GM23338 (cell line): ENCODE results near the gene GALNT14. TPM values are rescaled to one million over a fixed set of nuclear protein-coding genes. Genes with fewer than 3 reads are reported as not detected.

Experiments used
- ATAC-seq: fragments of 200-7000 bp; cut with Tn5 transposase; 3 replicates; pipeline ENCODE4 v1.9.1; 2020
- DNase-seq: peaks from one replicate; pipeline ENCODE4 v3.0.0-alpha.2; 2015; ENCODE audit warnings: low spot score
- H2AFZ ChIP-seq: fragments of 200-600 bp; sonication (generic); 2 replicates; pipeline ENCODE4 v1.8.0; 2016; ENCODE audit warnings: antibody characterized with exemption, mild to moderate bottlenecking, moderate library complexity
- H3F3A ChIP-seq: fragments of 200-600 bp; sonication (generic); replicated peaks from 2 replicates; pipeline ENCODE4 v1.8.0; 2017; ENCODE audit warnings: antibody characterized with exemption, mixed run types, low read depth
- H3K27ac ChIP-seq: fragments of 200-600 bp; sonication (generic); 2 replicates; pipeline ENCODE4 v1.6.1; 2016; ENCODE audit warnings: low read depth
- H3K27me3 ChIP-seq: fragments of 200-600 bp; sonication (generic); 2 replicates; pipeline ENCODE4 v1.8.0; 2016; ENCODE audit warnings: mild to moderate bottlenecking, mixed run types, moderate library complexity; ENCODE audit not compliant: insufficient read depth
- H3K36me3 ChIP-seq: fragments of 200-600 bp; sonication (generic); 2 replicates; pipeline ENCODE4 v1.8.0; 2016; ENCODE audit warnings: mild to moderate bottlenecking; ENCODE audit not compliant: insufficient read depth
- H3K4me1 ChIP-seq: fragments of 200-600 bp; sonication (generic); 2 replicates; pipeline ENCODE4 v1.8.0; 2016; ENCODE audit warnings: mild to moderate bottlenecking, moderate library complexity; ENCODE audit not compliant: insufficient read depth
- H3K4me2 ChIP-seq: fragments of 200-600 bp; sonication (generic); 2 replicates; pipeline ENCODE4 v1.7.1; 2017; ENCODE audit warnings: mixed run types
- H3K4me3 ChIP-seq: fragments of 200-600 bp; sonication (generic); 2 replicates; pipeline ENCODE4 v1.6.1; 2016; ENCODE audit warnings: mixed run types
- H3K79me2 ChIP-seq: fragments of 200-600 bp; sonication (generic); replicated peaks from 2 replicates; pipeline ENCODE4 v1.8.0; 2017; ENCODE audit warnings: mild to moderate bottlenecking; ENCODE audit not compliant: insufficient read depth
- H3K9me2 ChIP-seq: fragments of 200-600 bp; sonication (generic); 2 replicates; pipeline ENCODE4 v1.8.0; 2017; ENCODE audit not compliant: insufficient read depth
- H4K20me1 ChIP-seq: fragments of 200-600 bp; sonication (generic); replicated peaks from 2 replicates; pipeline ENCODE4 v1.8.0; 2017; ENCODE audit warnings: mild to moderate bottlenecking; ENCODE audit not compliant: insufficient read depth
- H3K27ac Mint-ChIP-seq: 2 replicates; pipeline ENCODE4 v1.8.0; 2020; ENCODE audit warnings: inconsistent platforms, mild to moderate bottlenecking, moderate library complexity, mixed read lengths
- H3K27me3 Mint-ChIP-seq: 3 replicates; pipeline ENCODE4 v1.8.0; 2022; ENCODE audit warnings: low read depth, mild to moderate bottlenecking, moderate library complexity, mixed read lengths, inconsistent platforms; ENCODE audit not compliant: insufficient read depth, poor library complexity
- H3K36me3 Mint-ChIP-seq: 3 replicates; pipeline ENCODE4 v1.8.0; 2021; ENCODE audit warnings: low read depth, mild to moderate bottlenecking, inconsistent platforms, moderate library complexity, mixed read lengths
- H3K4me1 Mint-ChIP-seq: 3 replicates; pipeline ENCODE4 v1.8.0; 2020; ENCODE audit warnings: mild to moderate bottlenecking, inconsistent platforms, mixed read lengths
- H3K4me3 Mint-ChIP-seq: 3 replicates; pipeline ENCODE4 v1.8.0; 2021; ENCODE audit warnings: moderate library complexity, mild to moderate bottlenecking, inconsistent platforms, mixed read lengths
- H3K9me3 Mint-ChIP-seq: 3 replicates; pipeline ENCODE4 v1.8.0; 2020; ENCODE audit warnings: moderate library complexity, mild to moderate bottlenecking, inconsistent platforms, mixed read lengths
- CREB1 ChIP-seq: fragments of 250-450 bp; sonication (Bioruptor Pico); IDR thresholded peaks from 2 replicates; pipeline ENCODE4 v1.5.0; 2020; ENCODE audit warnings: low read depth, mild to moderate bottlenecking, moderate library complexity
- EZH2 ChIP-seq: fragments of 200-600 bp; sonication (generic); IDR thresholded peaks from one replicate; pipeline ENCODE4 v1.8.0; 2017; ENCODE audit warnings: antibody characterized with exemption, mild to moderate bottlenecking, low read depth; ENCODE audit not compliant: unreplicated experiment
- EZH2phosphoT487 ChIP-seq: fragments of 200-600 bp; sonication (generic); IDR thresholded peaks from one replicate; pipeline ENCODE4 v1.8.1; 2018; ENCODE audit warnings: antibody characterized with exemption; ENCODE audit not compliant: unreplicated experiment
- JUNB ChIP-seq: IDR thresholded peaks from one replicate; pipeline ENCODE4 v1.6.1; 2016; ENCODE audit warnings: antibody characterized with exemption; ENCODE audit not compliant: unreplicated experiment
- NANOG ChIP-seq: IDR thresholded peaks from 2 replicates; pipeline ENCODE4 v1.6.1; 2016; ENCODE audit warnings: antibody characterized with exemption, borderline replicate concordance
- POLR2AphosphoS5 ChIP-seq: IDR thresholded peaks from 2 replicates; pipeline ENCODE4 v1.6.1; 2016; ENCODE audit warnings: antibody characterized with exemption, low read depth
- STAT1 ChIP-seq: IDR thresholded peaks from one replicate; pipeline ENCODE4 v1.6.1; 2016; ENCODE audit warnings: antibody characterized with exemption; ENCODE audit not compliant: unreplicated experiment
- ZNF114 ChIP-seq: fragments of 250-450 bp; sonication (Bioruptor Pico); IDR thresholded peaks from 2 replicates; pipeline ENCODE4 v1.5.0; 2020; ENCODE audit warnings: mild to moderate bottlenecking, moderate library complexity
- ZNF331 ChIP-seq: fragments of 250-450 bp; sonication (Bioruptor Pico); IDR thresholded peaks from 2 replicates; pipeline ENCODE4 v1.5.0; 2020; ENCODE audit warnings: low read depth, mild to moderate bottlenecking, moderate library complexity
- polyA plus RNA-seq: library from polyadenylated mRNA; unstranded; fragments of >200 nt; fragmentation: Nextera tagmentation; extraction: Ambion mirVana; gene quantifications from 2 replicates; pipeline ENCODE4 v1.2.1, GENCODE V29; 2016
- total RNA-seq: library from RNA; depleted of rRNA; stranded (reverse); fragments of >200 nt; shearing (Covaris generic); gene quantifications from 2 replicates; pipeline ENCODE4 v1.2.3, GENCODE V29; 2014
- TF ChIP-seq, protein P1 (sequence below): IDR thresholded peaks from 2 replicates; pipeline ENCODE4 v1.6.1; 2016; ENCODE audit warnings: antibody characterized with exemption
- TF ChIP-seq, protein P2 (sequence below): fragments of 250-450 bp; sonication (Bioruptor Pico); IDR thresholded peaks from 2 replicates; pipeline ENCODE4 v1.5.0; 2020; ENCODE audit warnings: mild to moderate bottlenecking, moderate library complexity
- TF ChIP-seq, protein P3 (sequence below), 2 experiments: fragments of 200-600 bp in 1 of 2; sonication (generic) in 1 of 2; conservative IDR thresholded peaks; 2 replicates each; pipeline versions ENCODE4 v1.5.1 to v1.6.1; 2016 to 2017; ENCODE audit warnings: antibody characterized with exemption in 2 of 2, low read depth in 2 of 2, mild to moderate bottlenecking in 2 of 2, moderate library complexity in 1 of 2
- TF ChIP-seq, protein P4 (sequence below): IDR thresholded peaks from one replicate; pipeline ENCODE4 v1.6.1; 2018; ENCODE audit warnings: antibody characterized with exemption; ENCODE audit not compliant: unreplicated experiment

The GALNT14 gene
- total and polyA plus RNA-seq, 2 experiments from 2014 or later = 5.4 to 7.7 TPM

DNA sequence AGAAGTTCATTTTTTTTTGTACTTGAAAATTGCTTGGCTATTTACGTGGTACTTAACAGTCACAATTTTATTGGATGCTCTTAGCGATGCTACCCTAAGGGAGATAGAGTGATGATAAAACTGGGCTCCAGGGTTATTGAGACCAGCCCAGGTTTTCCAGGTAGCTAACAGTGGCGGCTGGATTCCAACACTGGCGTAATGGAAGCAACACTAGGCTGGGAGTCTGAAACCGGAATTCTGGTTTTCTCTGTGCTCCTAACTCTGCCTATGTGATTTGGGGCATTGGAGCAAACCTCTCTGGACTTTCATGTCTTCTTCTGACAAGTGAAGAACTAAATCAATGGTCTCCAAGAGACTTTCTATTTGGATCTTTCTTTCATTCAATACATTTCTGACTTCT, 9.4 kb upstream of the GALNT14 start:
- H3K4me2 ChIP-seq = no peak overlapping the region
- H3K4me3 ChIP-seq = no peak overlapping the region
- no peaks in the 10 kb centered on the region for H3K9me2 ChIP-seq
- no peaks in the 10 kb centered on the region for H3K27me3 Mint-ChIP-seq
- no peak overlapping the region for H2AFZ ChIP-seq
- no peaks in the 10 kb centered on the region for H3K4me1 ChIP-seq
- no peak overlapping the region for H3K4me3 Mint-ChIP-seq
- H3K79me2 ChIP-seq = no peaks in the 10 kb centered on the region
- no peaks in the 10 kb centered on the region for H3K27me3 ChIP-seq
- no peaks in the 10 kb centered on the region for H4K20me1 ChIP-seq
- TF ChIP-seq, protein P1, sequence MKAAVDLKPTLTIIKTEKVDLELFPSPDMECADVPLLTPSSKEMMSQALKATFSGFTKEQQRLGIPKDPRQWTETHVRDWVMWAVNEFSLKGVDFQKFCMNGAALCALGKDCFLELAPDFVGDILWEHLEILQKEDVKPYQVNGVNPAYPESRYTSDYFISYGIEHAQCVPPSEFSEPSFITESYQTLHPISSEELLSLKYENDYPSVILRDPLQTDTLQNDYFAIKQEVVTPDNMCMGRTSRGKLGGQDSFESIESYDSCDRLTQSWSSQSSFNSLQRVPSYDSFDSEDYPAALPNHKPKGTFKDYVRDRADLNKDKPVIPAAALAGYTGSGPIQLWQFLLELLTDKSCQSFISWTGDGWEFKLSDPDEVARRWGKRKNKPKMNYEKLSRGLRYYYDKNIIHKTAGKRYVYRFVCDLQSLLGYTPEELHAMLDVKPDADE = no peak
- TF ChIP-seq EZH2 (no peak), ZNF114 (CRISPR knock-in tag) (no peak), NANOG (no peak), STAT1 (no peak), POLR2AphosphoS5 (no peak), JUNB (no peak), EZH2phosphoT487 (no peak), CREB1 (no peak), ZNF331 (CRISPR knock-in tag) (no peak)
- TF ChIP-seq, protein P2, sequence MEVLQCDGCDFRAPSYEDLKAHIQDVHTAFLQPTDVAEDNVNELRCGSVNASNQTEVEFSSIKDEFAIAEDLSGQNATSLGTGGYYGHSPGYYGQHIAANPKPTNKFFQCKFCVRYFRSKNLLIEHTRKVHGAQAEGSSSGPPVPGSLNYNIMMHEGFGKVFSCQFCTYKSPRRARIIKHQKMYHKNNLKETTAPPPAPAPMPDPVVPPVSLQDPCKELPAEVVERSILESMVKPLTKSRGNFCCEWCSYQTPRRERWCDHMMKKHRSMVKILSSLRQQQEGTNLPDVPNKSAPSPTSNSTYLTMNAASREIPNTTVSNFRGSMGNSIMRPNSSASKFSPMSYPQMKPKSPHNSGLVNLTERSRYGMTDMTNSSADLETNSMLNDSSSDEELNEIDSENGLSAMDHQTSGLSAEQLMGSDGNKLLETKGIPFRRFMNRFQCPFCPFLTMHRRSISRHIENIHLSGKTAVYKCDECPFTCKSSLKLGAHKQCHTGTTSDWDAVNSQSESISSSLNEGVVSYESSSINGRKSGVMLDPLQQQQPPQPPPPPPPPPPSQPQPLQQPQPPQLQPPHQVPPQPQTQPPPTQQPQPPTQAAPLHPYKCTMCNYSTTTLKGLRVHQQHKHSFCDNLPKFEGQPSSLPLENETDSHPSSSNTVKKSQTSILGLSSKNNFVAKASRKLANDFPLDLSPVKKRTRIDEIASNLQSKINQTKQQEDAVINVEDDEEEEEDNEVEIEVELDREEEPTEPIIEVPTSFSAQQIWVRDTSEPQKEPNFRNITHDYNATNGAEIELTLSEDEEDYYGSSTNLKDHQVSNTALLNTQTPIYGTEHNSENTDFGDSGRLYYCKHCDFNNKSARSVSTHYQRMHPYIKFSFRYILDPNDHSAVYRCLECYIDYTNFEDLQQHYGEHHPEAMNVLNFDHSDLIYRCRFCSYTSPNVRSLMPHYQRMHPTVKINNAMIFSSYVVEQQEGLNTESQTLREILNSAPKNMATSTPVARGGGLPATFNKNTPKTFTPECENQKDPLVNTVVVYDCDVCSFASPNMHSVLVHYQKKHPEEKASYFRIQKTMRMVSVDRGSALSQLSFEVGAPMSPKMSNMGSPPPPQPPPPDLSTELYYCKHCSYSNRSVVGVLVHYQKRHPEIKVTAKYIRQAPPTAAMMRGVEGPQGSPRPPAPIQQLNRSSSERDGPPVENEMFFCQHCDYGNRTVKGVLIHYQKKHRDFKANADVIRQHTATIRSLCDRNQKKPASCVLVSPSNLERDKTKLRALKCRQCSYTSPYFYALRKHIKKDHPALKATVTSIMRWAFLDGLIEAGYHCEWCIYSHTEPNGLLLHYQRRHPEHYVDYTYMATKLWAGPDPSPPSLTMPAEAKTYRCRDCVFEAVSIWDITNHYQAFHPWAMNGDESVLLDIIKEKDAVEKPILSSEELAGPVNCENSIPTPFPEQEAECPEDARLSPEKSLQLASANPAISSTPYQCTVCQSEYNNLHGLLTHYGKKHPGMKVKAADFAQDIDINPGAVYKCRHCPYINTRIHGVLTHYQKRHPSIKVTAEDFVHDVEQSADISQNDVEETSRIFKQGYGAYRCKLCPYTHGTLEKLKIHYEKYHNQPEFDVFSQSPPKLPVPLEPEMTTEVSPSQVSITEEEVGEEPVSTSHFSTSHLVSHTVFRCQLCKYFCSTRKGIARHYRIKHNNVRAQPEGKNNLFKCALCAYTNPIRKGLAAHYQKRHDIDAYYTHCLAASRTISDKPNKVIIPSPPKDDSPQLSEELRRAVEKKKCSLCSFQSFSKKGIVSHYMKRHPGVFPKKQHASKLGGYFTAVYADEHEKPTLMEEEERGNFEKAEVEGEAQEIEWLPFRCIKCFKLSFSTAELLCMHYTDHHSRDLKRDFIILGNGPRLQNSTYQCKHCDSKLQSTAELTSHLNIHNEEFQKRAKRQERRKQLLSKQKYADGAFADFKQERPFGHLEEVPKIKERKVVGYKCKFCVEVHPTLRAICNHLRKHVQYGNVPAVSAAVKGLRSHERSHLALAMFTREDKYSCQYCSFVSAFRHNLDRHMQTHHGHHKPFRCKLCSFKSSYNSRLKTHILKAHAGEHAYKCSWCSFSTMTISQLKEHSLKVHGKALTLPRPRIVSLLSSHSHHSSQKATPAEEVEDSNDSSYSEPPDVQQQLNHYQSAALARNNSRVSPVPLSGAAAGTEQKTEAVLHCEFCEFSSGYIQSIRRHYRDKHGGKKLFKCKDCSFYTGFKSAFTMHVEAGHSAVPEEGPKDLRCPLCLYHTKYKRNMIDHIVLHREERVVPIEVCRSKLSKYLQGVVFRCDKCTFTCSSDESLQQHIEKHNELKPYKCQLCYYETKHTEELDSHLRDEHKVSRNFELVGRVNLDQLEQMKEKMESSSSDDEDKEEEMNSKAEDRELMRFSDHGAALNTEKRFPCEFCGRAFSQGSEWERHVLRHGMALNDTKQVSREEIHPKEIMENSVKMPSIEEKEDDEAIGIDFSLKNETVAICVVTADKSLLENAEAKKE (CRISPR knock-in tag) = no peak
- TF ChIP-seq, protein P3, sequence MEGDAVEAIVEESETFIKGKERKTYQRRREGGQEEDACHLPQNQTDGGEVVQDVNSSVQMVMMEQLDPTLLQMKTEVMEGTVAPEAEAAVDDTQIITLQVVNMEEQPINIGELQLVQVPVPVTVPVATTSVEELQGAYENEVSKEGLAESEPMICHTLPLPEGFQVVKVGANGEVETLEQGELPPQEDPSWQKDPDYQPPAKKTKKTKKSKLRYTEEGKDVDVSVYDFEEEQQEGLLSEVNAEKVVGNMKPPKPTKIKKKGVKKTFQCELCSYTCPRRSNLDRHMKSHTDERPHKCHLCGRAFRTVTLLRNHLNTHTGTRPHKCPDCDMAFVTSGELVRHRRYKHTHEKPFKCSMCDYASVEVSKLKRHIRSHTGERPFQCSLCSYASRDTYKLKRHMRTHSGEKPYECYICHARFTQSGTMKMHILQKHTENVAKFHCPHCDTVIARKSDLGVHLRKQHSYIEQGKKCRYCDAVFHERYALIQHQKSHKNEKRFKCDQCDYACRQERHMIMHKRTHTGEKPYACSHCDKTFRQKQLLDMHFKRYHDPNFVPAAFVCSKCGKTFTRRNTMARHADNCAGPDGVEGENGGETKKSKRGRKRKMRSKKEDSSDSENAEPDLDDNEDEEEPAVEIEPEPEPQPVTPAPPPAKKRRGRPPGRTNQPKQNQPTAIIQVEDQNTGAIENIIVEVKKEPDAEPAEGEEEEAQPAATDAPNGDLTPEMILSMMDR (conservative IDR thresholded peaks at IDR 0.05; ENCODE audit: low read depth in 2 of 2) = no peak
- TF ChIP-seq, protein P4, sequence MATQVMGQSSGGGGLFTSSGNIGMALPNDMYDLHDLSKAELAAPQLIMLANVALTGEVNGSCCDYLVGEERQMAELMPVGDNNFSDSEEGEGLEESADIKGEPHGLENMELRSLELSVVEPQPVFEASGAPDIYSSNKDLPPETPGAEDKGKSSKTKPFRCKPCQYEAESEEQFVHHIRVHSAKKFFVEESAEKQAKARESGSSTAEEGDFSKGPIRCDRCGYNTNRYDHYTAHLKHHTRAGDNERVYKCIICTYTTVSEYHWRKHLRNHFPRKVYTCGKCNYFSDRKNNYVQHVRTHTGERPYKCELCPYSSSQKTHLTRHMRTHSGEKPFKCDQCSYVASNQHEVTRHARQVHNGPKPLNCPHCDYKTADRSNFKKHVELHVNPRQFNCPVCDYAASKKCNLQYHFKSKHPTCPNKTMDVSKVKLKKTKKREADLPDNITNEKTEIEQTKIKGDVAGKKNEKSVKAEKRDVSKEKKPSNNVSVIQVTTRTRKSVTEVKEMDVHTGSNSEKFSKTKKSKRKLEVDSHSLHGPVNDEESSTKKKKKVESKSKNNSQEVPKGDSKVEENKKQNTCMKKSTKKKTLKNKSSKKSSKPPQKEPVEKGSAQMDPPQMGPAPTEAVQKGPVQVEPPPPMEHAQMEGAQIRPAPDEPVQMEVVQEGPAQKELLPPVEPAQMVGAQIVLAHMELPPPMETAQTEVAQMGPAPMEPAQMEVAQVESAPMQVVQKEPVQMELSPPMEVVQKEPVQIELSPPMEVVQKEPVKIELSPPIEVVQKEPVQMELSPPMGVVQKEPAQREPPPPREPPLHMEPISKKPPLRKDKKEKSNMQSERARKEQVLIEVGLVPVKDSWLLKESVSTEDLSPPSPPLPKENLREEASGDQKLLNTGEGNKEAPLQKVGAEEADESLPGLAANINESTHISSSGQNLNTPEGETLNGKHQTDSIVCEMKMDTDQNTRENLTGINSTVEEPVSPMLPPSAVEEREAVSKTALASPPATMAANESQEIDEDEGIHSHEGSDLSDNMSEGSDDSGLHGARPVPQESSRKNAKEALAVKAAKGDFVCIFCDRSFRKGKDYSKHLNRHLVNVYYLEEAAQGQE = no peak
- ATAC-seq (no peak), DNase-seq (no peak)
- no peak overlapping the region for H3K27ac Mint-ChIP-seq
- H3K27ac ChIP-seq = no peak overlapping the region
- H3K9me3 Mint-ChIP-seq = no peaks in the 10 kb centered on the region
- H3F3A ChIP-seq = no peaks in the 10 kb centered on the region
- no peaks in the 10 kb centered on the region for H3K36me3 ChIP-seq
- no peaks in the 10 kb centered on the region for H3K36me3 Mint-ChIP-seq
- H3K4me1 Mint-ChIP-seq = peaks cover 6% of the 10 kb centered on the region; the same call in 2 of the 3 replicates
